ENCODE results near the gene MACF1. TPM values are rescaled to one million over a fixed set of nuclear protein-coding genes. Genes with fewer than 3 reads are reported as not detected.

MACF1 gene
- total RNA-seq, 2 experiments from 2014 or later: 248 to 252 TPM

DNA sequence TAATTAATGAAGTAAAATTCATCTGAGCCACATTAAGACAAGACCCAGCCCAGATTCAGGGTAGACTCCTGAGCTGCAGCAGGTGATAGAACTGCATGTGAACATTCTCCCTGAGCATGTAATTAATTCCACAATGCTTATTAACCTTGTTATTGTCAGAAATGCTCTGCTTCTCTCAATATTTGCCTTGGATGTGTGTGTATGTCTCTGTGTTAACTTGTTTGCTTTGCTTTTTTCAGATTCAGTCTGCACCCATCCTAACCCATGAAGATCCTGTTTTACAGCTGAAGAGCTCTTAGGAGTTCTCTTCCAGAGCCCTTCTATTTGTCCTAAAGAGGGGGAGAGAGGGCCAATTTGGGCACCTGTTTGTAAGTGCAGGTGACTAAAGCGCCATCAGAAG is 143.8 kb downstream of the MACF1 start:
- ChIA-PET POLR2A (no interaction called here), CTCF (interaction anchor here (1.0 to 1.8 kb wide), 3 partner anchors 40 to 164 kb away, joined by 3 to 6 read pairs (median 3); no protein-coding TSS in a partner anchor)
- H3K27me3 Mint-ChIP-seq: no peaks in the 10 kb centered on the region

DNA sequence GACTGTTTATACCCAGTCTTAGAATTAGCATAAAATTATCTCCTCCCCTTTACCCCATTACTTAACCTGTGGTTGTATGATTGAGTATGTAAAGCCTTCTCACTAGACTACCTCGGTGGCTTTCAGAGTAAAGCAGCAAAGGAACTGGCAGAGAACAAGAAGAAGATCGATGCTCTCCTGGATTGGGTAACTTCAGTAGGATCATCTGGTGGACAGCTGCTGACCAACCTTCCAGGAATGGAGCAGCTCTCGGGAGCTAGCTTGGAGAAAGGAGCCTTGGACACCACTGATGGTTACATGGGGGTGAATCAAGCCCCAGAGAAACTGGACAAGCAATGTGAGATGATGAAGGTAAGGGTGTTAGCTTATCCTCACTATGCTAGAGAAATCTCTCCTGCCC is 148.4 kb downstream of the MACF1 start:
- ATAC-seq (ENCODE audit: poor library complexity) (no peak), DNase-seq (no peak)
- Mint-ChIP-seq H3K9me3 (no peaks in the 10 kb centered on the region), H3K36me3 (ENCODE audit: low read depth) (peaks cover 95% of the 10 kb centered on the region), H3K4me3 (no peak overlapping the region), H3K27me3 (no peaks in the 10 kb centered on the region), H3K27ac (no peak overlapping the region), H3K4me1 (ENCODE audit: low read depth) (no peaks in the 10 kb centered on the region)
- Histone ChIP-seq H3K4me1 (ENCODE audit: insufficient read depth, low read length) (no peaks in the 10 kb centered on the region), H3K36me3 (ENCODE audit: insufficient read depth, low read length) (peaks cover 98% of the 10 kb centered on the region), H3K4me3 (ENCODE audit: low read length) (no peak overlapping the region), H3K9me3 (ENCODE audit: control insufficient read depth in 1 of 2, insufficient read depth in 1 of 2, low read length in 2 of 2) (no peaks in the 10 kb centered on the region), H3K27ac (ENCODE audit: low read depth in 1 of 2, low read length in 2 of 2) (no peak overlapping the region), H3K27me3 (ENCODE audit: control insufficient read depth in 1 of 2, insufficient read depth in 2 of 2, low read length in 2 of 2) (no peaks in the 10 kb centered on the region)
- POLR2A ChIA-PET: no interaction called here
- CTCF ChIA-PET: no interaction called here
- intact Hi-C loops (cut with DNase I, micrococcal nuclease): no loop called here
- TF ChIP-seq, protein P1, sequence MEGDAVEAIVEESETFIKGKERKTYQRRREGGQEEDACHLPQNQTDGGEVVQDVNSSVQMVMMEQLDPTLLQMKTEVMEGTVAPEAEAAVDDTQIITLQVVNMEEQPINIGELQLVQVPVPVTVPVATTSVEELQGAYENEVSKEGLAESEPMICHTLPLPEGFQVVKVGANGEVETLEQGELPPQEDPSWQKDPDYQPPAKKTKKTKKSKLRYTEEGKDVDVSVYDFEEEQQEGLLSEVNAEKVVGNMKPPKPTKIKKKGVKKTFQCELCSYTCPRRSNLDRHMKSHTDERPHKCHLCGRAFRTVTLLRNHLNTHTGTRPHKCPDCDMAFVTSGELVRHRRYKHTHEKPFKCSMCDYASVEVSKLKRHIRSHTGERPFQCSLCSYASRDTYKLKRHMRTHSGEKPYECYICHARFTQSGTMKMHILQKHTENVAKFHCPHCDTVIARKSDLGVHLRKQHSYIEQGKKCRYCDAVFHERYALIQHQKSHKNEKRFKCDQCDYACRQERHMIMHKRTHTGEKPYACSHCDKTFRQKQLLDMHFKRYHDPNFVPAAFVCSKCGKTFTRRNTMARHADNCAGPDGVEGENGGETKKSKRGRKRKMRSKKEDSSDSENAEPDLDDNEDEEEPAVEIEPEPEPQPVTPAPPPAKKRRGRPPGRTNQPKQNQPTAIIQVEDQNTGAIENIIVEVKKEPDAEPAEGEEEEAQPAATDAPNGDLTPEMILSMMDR (IDR thresholded peaks at IDR 0.05): no peak

More for the DNA sequence above, 143.8 kb downstream of the MACF1 start:
- Histone ChIP-seq H3K27ac (ENCODE audit: low read depth in 1 of 2, low read length in 2 of 2) (no peak overlapping the region), H3K4me1 (ENCODE audit: insufficient read depth, low read length) (no peaks in the 10 kb centered on the region), H3K4me3 (ENCODE audit: low read length) (no peak overlapping the region), H3K9me3 (ENCODE audit: control insufficient read depth in 1 of 2, insufficient read depth in 1 of 2, low read length in 2 of 2) (no peaks in the 10 kb centered on the region), H3K36me3 (ENCODE audit: insufficient read depth, low read length) (peaks cover 88% of the 10 kb centered on the region), H3K27me3 (ENCODE audit: control insufficient read depth in 1 of 2, insufficient read depth in 2 of 2, low read length in 2 of 2) (no peaks in the 10 kb centered on the region)
- Mint-ChIP-seq H3K9me3 (no peaks in the 10 kb centered on the region), H3K36me3 (ENCODE audit: low read depth) (peaks cover 89% of the 10 kb centered on the region), H3K27ac (no peak overlapping the region), H3K4me3 (no peak overlapping the region), H3K4me1 (ENCODE audit: low read depth) (no peaks in the 10 kb centered on the region)
- TF ChIP-seq, protein P1 (IDR thresholded peaks at IDR 0.05): no peak
- no peak for DNase-seq
- intact Hi-C loops (cut with DNase I, micrococcal nuclease): no loop called here
- no peak for ATAC-seq (ENCODE audit: poor library complexity)

DNA sequence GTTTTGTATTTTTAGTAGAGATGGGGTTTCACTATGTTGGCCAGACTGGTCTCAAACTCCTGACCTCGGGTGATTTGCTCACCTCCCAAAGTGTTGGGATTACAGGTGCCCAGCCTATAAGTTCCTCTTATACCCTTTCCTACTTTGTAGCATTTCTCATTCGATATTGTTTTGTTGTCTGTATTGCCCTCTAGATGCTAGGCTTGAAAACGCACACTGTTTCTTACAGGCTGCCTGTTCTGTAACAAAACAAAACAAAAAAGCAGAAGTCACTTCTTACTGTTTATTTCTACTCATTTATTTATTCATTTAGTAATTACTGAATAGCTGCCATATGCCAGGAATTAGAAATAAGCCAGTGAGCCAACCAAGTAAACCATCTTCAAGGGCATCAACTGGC is 150.1 kb downstream of the MACF1 start:
- POLR2A ChIA-PET: no interaction called here
- H3K27me3 ChIP-seq (ENCODE audit: control insufficient read depth in 1 of 2, insufficient read depth in 2 of 2, low read length in 2 of 2): no peaks in the 10 kb centered on the region
- intact Hi-C loops (cut with DNase I, micrococcal nuclease): no loop called here
- DNase-seq (no peak), ATAC-seq (ENCODE audit: poor library complexity) (no peak)
- H3K4me1 ChIP-seq (ENCODE audit: insufficient read depth, low read length): no peaks in the 10 kb centered on the region
- no peak overlapping the region for H3K27ac ChIP-seq (ENCODE audit: low read depth in 1 of 2, low read length in 2 of 2)
- Mint-ChIP-seq H3K4me3 (no peak overlapping the region), H3K27ac (no peak overlapping the region), H3K9me3 (no peaks in the 10 kb centered on the region), H3K27me3 (no peaks in the 10 kb centered on the region), H3K36me3 (ENCODE audit: low read depth) (peaks cover 95% of the 10 kb centered on the region), H3K4me1 (ENCODE audit: low read depth) (no peaks in the 10 kb centered on the region)
- peaks cover 98% of the 10 kb centered on the region for H3K36me3 ChIP-seq (ENCODE audit: insufficient read depth, low read length)
- TF ChIP-seq, protein P1 (IDR thresholded peaks at IDR 0.05): no peak
- H3K9me3 ChIP-seq (ENCODE audit: control insufficient read depth in 1 of 2, insufficient read depth in 1 of 2, low read length in 2 of 2): no peaks in the 10 kb centered on the region
- CTCF ChIA-PET: interaction anchor here (1.0 to 1.2 kb wide), 2 partner anchors 13 to 14 kb away, joined by 3 to 4 read pairs; no protein-coding TSS in a partner anchor
- no peak overlapping the region for H3K4me3 ChIP-seq (ENCODE audit: low read length)
